Endodermal cell (in vitro differentiated cells): ENCODE data around the gene SNX9. TPM values are rescaled to one million over a fixed set of nuclear protein-coding genes. Genes with fewer than 3 reads are reported as not detected.
"Not testable (repeated sequence)": the region's sequence is repeated elsewhere in the genome, so short reads cannot be mapped to it uniquely, and the experiment has no call there.

Experiments
- DNase-seq: peaks from one replicate; pipeline ENCODE4 v3.0.0-alpha.2; 2017
- H3K27ac ChIP-seq: 2 replicates; pipeline ENCODE4 v1.5.1; 2013; ENCODE audit warnings: mild to moderate bottlenecking, low read depth, low read length, moderate library complexity
- H3K27me3 ChIP-seq: 2 replicates; pipeline ENCODE4 v1.6.1; 2013; ENCODE audit warnings: mild to moderate bottlenecking, low read length, moderate library complexity; ENCODE audit not compliant: insufficient read depth, control insufficient read depth, poor library complexity, severe bottlenecking
- H3K36me3 ChIP-seq: 2 replicates; pipeline ENCODE4 v1.7.0; 2013; ENCODE audit warnings: mild to moderate bottlenecking, low read length, moderate library complexity; ENCODE audit not compliant: control insufficient read depth, insufficient read depth
- H3K4me1 ChIP-seq: one replicate; pipeline ENCODE4 v1.7.0; 2013; ENCODE audit warnings: low read length; ENCODE audit not compliant: control insufficient read depth, insufficient read depth
- H3K4me3 ChIP-seq: 2 replicates; pipeline ENCODE4 v1.5.1; 2013; ENCODE audit warnings: mild to moderate bottlenecking, low read length, moderate library complexity
- H3K9ac ChIP-seq: 2 replicates; pipeline ENCODE4 v1.6.1; 2013; ENCODE audit warnings: mild to moderate bottlenecking, low read length, moderate library complexity; ENCODE audit not compliant: poor library complexity, severe bottlenecking; ENCODE audit errors: extremely low read depth
- H3K9me3 ChIP-seq: 2 replicates; pipeline ENCODE4 v1.6.1; 2013; ENCODE audit warnings: mild to moderate bottlenecking, low read length, moderate library complexity; ENCODE audit not compliant: control insufficient read depth
- H3K27ac Mint-ChIP-seq: 2 replicates; pipeline ENCODE4 v1.8.0; 2020; ENCODE audit warnings: mixed read lengths
- H3K27me3 Mint-ChIP-seq: 2 replicates; pipeline ENCODE4 v1.8.0; 2021; ENCODE audit warnings: mild to moderate bottlenecking, mixed read lengths; ENCODE audit not compliant: insufficient read depth
- H3K36me3 Mint-ChIP-seq: 2 replicates; pipeline ENCODE4 v1.8.0; 2020; ENCODE audit warnings: low read depth, mixed read lengths
- H3K4me1 Mint-ChIP-seq: 2 replicates; pipeline ENCODE4 v1.8.0; 2020; ENCODE audit warnings: mixed read lengths
- H3K4me3 Mint-ChIP-seq: 2 replicates; pipeline ENCODE4 v1.8.0; 2020; ENCODE audit warnings: mild to moderate bottlenecking, moderate library complexity, mixed read lengths
- H3K9me3 Mint-ChIP-seq: 2 replicates; pipeline ENCODE4 v1.8.0; 2020; ENCODE audit warnings: mild to moderate bottlenecking, mixed read lengths
- WGBS, 2 experiments: methylation state at CpG; one replicate each; pipeline versions ENCODE4 v1.1.5 to v1.1.7; 2013; ENCODE audit warnings: missing lambda C conversion rate in 2 of 2, mixed read lengths in 1 of 2; ENCODE audit not compliant: insufficient coverage in 1 of 2, insufficient read length in 1 of 2; 5-methylcytosine and 5-hydroxymethylcytosine counted together
- total RNA-seq, 2 donors: library from RNA; stranded (reverse); fragmentation: NEBNext Ultra II Directional in 1 of 2; extraction: Animal tissue kit (Norgen Biotek cat#: 25700) in 1 of 2; gene quantifications; 2 replicates in 1 of 2; 3 replicates in 1 of 2; pipeline ENCODE4 v1.2.1, GENCODE V29; 2021
- TF ChIP-seq, protein P1 (sequence below): fragments of 200-600 bp; sonication (generic); conservative IDR thresholded peaks from 2 replicates; pipeline ENCODE4 v1.5.0; 2021; ENCODE audit warnings: antibody characterized with exemption, mild to moderate bottlenecking

The SNX9 gene
- total RNA-seq, 2 donors from 2014 or later = 30.6 to 33.0 TPM

- H3K27me3 Mint-ChIP-seq = no peaks in the 10 kb centered on the region
- peaks cover 24% of the 10 kb centered on the region for H3K4me1 Mint-ChIP-seq
- H3K36me3 Mint-ChIP-seq = peaks cover 18% of the 10 kb centered on the region
- H3K27ac Mint-ChIP-seq = no peak overlapping the region
- H3K9ac ChIP-seq = no peak overlapping the region
- peaks cover 25% of the 10 kb centered on the region for H3K9me3 ChIP-seq
- DNase-seq = no peak
- H3K27me3 ChIP-seq = no peaks in the 10 kb centered on the region
- peaks cover 4% of the 10 kb centered on the region for H3K36me3 ChIP-seq
- H3K4me3 Mint-ChIP-seq = no peak overlapping the region
- H3K4me1 ChIP-seq = no peaks in the 10 kb centered on the region
- WGBS, 2 experiments = 95 to 100% methylated on average over 1 of the region's 1 CpG
- peaks cover 17% of the 10 kb centered on the region for H3K9me3 Mint-ChIP-seq
- H3K27ac ChIP-seq = no peak overlapping the region
- TF ChIP-seq, protein P1, sequence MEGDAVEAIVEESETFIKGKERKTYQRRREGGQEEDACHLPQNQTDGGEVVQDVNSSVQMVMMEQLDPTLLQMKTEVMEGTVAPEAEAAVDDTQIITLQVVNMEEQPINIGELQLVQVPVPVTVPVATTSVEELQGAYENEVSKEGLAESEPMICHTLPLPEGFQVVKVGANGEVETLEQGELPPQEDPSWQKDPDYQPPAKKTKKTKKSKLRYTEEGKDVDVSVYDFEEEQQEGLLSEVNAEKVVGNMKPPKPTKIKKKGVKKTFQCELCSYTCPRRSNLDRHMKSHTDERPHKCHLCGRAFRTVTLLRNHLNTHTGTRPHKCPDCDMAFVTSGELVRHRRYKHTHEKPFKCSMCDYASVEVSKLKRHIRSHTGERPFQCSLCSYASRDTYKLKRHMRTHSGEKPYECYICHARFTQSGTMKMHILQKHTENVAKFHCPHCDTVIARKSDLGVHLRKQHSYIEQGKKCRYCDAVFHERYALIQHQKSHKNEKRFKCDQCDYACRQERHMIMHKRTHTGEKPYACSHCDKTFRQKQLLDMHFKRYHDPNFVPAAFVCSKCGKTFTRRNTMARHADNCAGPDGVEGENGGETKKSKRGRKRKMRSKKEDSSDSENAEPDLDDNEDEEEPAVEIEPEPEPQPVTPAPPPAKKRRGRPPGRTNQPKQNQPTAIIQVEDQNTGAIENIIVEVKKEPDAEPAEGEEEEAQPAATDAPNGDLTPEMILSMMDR = no peak
- H3K4me3 ChIP-seq = no peak overlapping the region
Measured at GRCh38 chr6:157853902-157854502, 31.0 kb downstream of the SNX9 start.

DNA sequence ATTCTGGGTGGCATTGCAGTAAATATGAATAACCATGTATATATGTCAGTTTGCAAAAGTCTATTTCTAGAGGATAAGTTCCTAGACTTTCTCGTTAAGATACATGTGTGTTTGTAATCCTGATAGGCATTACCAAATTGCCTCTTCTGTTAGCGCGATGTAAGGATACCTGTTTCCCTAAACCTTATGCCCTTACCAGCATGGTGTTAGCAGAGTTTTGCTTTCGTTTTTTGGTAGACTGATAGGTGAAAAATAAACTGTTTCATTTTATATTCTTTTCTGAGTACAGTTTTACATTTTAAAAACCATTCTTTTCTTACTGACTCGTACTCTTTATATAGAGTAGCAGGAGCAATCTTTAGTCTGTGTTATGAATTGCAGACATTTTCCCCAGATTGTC is 32.3 kb downstream of the SNX9 start:
- H3K4me1 Mint-ChIP-seq = peaks cover 18% of the 10 kb centered on the region
- no peak overlapping the region for H3K27ac Mint-ChIP-seq
- peaks cover 17% of the 10 kb centered on the region for H3K9me3 Mint-ChIP-seq
- DNase-seq = no peak
- H3K36me3 Mint-ChIP-seq = peaks cover 18% of the 10 kb centered on the region
- peaks cover 4% of the 10 kb centered on the region for H3K36me3 ChIP-seq
- peaks cover 25% of the 10 kb centered on the region for H3K9me3 ChIP-seq
- TF ChIP-seq, protein P1 = no peak
- H3K27ac ChIP-seq = no peak overlapping the region
- H3K27me3 Mint-ChIP-seq = no peaks in the 10 kb centered on the region
- no peak overlapping the region for H3K4me3 ChIP-seq
- H3K9ac ChIP-seq = no peak overlapping the region
- no peaks in the 10 kb centered on the region for H3K4me1 ChIP-seq
- H3K27me3 ChIP-seq = no peaks in the 10 kb centered on the region
- no peak overlapping the region for H3K4me3 Mint-ChIP-seq
- WGBS, 2 experiments = 96 to 100% methylated on average over 2 to 4 of the region's 5 CpGs

DNA sequence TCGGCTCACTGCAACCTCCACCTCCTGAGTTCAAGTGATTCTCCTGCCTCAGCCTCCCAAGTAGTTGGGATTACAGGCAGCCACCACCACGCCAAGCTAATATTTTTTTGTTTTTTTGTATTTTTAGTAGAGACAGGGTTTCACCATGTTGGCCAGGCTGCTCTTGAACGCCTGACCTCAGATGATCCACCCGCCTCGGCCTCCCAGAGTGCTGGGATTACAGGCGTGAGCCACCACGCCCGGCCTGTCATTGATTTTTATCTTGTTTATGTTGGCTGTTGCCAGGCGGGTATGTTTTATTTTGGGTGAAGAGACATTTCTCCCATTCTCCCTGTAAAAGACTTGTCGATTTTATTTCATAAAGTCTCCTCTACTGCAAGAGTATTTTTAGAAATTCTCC is 32.8 kb downstream of the SNX9 start:
- Mint-ChIP-seq H3K4me1 (peaks cover 21% of the 10 kb centered on the region), H3K36me3 (peaks cover 18% of the 10 kb centered on the region), H3K9me3 (peaks cover 17% of the 10 kb centered on the region)
- not testable (repeated sequence) for DNase-seq, H3K4me3 ChIP-seq, H3K4me3 Mint-ChIP-seq, H3K27me3 ChIP-seq, H3K9ac ChIP-seq, H3K36me3 ChIP-seq, H3K27ac ChIP-seq, H3K27me3 Mint-ChIP-seq, H3K4me1 ChIP-seq, H3K27ac Mint-ChIP-seq
- peaks cover 25% of the 10 kb centered on the region for H3K9me3 ChIP-seq
- 92 to 94% methylated on average over 3 to 9 of the region's 10 CpGs for WGBS, 2 experiments

DNA sequence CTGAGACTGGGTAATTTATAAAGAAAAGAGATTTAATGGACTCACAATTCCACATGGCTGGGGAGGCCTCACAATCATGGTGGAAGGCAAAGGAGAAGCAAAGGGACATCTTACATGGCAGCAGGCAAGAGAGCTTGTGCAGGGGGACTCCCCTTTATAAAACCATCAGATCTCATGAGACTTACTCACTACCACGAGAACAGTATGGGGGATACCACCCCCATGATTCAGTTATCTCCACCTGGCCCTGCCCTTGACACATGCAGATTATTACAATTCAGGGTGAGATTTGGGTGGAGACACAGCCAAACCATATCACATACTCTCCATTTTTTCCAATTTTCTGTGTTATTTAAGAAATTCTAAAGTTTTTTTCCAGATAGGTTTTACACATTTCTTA is 35.6 kb downstream of the SNX9 start:
- not testable (repeated sequence) for H3K36me3 Mint-ChIP-seq, H3K9me3 ChIP-seq, H3K27me3 Mint-ChIP-seq, H3K27ac ChIP-seq, H3K27ac Mint-ChIP-seq, H3K9ac ChIP-seq, H3K9me3 Mint-ChIP-seq, DNase-seq, H3K4me3 Mint-ChIP-seq, H3K4me3 ChIP-seq, H3K36me3 ChIP-seq, H3K4me1 ChIP-seq, H3K27me3 ChIP-seq
- 83 to 100% methylated on average over 1 of the region's 1 CpG for WGBS, 2 experiments
- peaks cover 40% of the 10 kb centered on the region for H3K4me1 Mint-ChIP-seq
